Measurements from ENCODE around the gene PRDM15. TPM values are rescaled to one million over a fixed set of nuclear protein-coding genes. Genes with fewer than 3 reads are reported as not detected.
A peak's percentile ranks its signal among the peaks of the same experiment; 100 is the strongest.

The PRDM15 gene, protein sequence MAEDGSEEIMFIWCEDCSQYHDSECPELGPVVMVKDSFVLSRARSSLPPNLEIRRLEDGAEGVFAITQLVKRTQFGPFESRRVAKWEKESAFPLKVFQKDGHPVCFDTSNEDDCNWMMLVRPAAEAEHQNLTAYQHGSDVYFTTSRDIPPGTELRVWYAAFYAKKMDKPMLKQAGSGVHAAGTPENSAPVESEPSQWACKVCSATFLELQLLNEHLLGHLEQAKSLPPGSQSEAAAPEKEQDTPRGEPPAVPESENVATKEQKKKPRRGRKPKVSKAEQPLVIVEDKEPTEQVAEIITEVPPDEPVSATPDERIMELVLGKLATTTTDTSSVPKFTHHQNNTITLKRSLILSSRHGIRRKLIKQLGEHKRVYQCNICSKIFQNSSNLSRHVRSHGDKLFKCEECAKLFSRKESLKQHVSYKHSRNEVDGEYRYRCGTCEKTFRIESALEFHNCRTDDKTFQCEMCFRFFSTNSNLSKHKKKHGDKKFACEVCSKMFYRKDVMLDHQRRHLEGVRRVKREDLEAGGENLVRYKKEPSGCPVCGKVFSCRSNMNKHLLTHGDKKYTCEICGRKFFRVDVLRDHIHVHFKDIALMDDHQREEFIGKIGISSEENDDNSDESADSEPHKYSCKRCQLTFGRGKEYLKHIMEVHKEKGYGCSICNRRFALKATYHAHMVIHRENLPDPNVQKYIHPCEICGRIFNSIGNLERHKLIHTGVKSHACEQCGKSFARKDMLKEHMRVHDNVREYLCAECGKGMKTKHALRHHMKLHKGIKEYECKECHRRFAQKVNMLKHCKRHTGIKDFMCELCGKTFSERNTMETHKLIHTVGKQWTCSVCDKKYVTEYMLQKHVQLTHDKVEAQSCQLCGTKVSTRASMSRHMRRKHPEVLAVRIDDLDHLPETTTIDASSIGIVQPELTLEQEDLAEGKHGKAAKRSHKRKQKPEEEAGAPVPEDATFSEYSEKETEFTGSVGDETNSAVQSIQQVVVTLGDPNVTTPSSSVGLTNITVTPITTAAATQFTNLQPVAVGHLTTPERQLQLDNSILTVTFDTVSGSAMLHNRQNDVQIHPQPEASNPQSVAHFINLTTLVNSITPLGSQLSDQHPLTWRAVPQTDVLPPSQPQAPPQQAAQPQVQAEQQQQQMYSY
- polyA plus RNA-seq (2011; rRNA removed) (5.1 and 6.5 TPM in 2 replicates), polyA minus RNA-seq (2011; rRNA and poly(A)+ RNA removed) (8.1 and 16.2 TPM in 2 replicates)

DNA sequence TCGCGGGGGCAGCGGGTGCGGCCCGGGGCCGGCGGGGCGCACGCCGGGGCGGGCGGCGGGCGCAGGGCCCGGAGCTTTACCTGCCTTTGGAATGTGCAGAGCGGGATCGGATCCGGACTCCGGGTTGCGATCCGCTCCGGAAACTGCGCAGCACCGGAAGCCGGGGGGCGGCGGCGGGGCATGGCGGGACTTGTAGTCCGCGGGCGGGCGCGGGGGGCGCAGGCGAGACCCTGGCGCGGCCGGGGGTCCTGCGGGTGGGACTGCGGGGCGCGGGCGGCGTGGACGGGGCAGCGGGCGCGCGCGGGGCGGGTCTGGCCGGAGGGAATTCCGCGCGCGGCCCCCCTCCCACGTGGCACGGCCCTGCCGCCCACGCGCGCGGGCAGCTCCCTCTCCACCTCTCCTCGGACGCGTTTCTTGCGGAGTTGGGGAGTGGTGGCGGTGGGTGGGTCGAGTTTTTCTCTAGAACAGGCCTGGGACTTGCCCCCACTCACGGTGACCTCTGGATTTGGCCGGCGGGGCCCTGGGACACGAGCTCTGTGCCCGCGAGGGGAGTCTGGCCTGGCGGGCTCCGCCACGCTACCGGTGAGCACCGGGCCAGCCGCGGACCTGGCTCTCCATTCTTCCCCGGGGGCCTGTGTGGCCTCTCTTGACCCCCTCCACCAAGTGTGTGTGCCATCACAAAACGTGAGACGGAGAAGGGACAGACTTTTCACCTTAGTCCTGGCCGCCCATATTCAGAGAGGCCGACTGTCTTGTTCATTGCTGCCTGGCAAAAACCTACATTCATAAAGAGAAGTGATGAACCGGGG is at the start of gene PRDM15:
Gene PRDM15 (minus strand): TSS at position 155 of the 809 bp plus-strand sequence. CDS start 18,981 bp downstream, outside the sequence.
- ChIA-PET CTCF (interaction anchor here (1.2 to 1.5 kb wide), 2 partner anchors 238 to 241 kb away, joined by 3 to 4 read pairs; no protein-coding TSS in a partner anchor), POLR2A (interaction anchor here (1.5 kb wide), 1 partner anchor 53 kb away, joined by 9 read pairs; no protein-coding TSS in a partner anchor)
- Histone ChIP-seq H3K27me3 (ENCODE audit: control insufficient read depth, insufficient read depth, low read length) (no peaks in the 10 kb centered on the region), H3K27ac (ENCODE audit: low read depth, low read length) (peak within 1 kb of the TSS; percentile 73), H3K4me3 (ENCODE audit: low read depth, low read length) (peak within 1 kb of the TSS; percentile 83), H3K9me3 (ENCODE audit: control insufficient read depth, insufficient read depth, low read length) (no peaks in the 10 kb centered on the region)
- TF ChIP-seq, protein P1, sequence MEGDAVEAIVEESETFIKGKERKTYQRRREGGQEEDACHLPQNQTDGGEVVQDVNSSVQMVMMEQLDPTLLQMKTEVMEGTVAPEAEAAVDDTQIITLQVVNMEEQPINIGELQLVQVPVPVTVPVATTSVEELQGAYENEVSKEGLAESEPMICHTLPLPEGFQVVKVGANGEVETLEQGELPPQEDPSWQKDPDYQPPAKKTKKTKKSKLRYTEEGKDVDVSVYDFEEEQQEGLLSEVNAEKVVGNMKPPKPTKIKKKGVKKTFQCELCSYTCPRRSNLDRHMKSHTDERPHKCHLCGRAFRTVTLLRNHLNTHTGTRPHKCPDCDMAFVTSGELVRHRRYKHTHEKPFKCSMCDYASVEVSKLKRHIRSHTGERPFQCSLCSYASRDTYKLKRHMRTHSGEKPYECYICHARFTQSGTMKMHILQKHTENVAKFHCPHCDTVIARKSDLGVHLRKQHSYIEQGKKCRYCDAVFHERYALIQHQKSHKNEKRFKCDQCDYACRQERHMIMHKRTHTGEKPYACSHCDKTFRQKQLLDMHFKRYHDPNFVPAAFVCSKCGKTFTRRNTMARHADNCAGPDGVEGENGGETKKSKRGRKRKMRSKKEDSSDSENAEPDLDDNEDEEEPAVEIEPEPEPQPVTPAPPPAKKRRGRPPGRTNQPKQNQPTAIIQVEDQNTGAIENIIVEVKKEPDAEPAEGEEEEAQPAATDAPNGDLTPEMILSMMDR (IDR thresholded peaks at IDR 0.05; ENCODE audit: low read depth, low read length): no peak
- DNase-seq (ENCODE audit: low read depth, low spot score): peak; percentile 43

DNA sequence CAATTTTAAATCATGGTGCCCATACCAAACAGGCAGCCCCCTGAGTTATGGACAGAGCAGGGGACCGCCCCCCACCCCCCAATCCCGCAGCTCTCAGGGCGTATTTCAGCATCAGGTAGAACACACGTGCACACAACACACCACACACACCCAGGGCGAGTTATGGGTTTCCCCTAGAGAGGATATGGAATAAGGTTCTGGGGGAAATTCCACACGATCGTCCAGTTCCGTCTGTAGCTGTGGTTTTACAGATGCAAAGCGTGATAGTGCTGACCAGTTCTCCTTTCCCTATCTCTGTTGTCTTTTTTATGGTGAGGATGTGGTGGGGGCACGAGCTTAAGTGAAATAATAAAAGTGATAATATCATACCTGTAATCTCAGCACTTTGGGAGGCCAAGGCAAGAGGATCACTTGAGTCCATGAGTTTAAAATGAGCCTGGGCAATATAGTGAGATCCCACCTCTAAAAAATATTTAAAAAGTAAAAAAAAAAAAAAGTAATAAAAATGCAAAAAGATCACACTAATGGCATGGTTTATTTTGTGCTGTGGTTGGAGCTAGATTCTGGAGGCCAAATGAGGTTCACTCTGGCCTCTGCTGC is 49.6 kb upstream of the PRDM15 start:
- TF ChIP-seq, protein P1 (IDR thresholded peaks at IDR 0.05; ENCODE audit: low read depth, low read length): no peak
- ChIA-PET POLR2A (no interaction called here), CTCF (interaction anchor here (0.6 to 1.6 kb wide), 3 partner anchors 112 to 316 kb away, joined by 4 to 5 read pairs (median 4); no protein-coding TSS in a partner anchor)
- no peaks in the 10 kb centered on the region for H3K9me3 ChIP-seq (ENCODE audit: control insufficient read depth, insufficient read depth, low read length)
- H3K27me3 ChIP-seq (ENCODE audit: control insufficient read depth, insufficient read depth, low read length): no peaks in the 10 kb centered on the region
- H3K4me3 ChIP-seq (ENCODE audit: low read depth, low read length): no peak overlapping the region
- no peak overlapping the region for H3K27ac ChIP-seq (ENCODE audit: low read depth, low read length)
- DNase-seq (ENCODE audit: low read depth, low spot score): no peak

DNA sequence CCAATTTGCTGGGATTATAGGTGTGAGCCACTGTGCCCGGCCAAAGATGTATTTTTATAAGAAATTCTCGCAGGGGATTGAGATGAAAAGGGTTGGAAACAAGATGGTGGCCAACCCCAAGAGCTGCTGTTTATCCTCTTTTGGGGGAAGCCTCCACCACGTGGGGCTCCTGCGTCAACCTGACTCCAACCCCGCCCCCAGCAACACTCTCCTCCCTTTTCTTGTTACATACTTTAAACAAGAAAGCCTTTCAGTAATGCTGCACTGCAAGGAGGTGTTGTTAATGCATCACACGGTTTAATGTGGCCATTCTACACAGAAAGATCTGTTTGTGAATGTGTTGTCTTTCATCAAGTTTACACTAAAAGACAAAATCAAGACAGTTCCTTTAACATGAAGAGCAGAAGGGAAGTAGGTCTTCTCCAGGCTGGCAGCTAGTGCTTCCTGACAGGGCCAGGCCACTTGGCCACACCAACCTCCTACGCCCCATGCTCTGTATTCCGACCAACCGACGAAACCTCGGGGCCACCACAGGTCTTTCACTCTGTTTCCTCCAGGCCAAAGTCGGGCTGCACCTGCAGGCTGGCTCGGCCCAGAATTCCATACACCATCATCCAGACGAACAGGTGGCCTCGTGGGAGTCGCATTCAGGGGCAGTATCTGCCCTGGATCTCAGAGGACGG is 48.7 kb upstream of the PRDM15 start:
- H3K27me3 ChIP-seq (ENCODE audit: control insufficient read depth, insufficient read depth, low read length): no peaks in the 10 kb centered on the region
- CTCF ChIA-PET: interaction anchor here (1.0 to 2.1 kb wide), 3 partner anchors 189 to 218 kb away, joined by 3 to 9 read pairs (median 5); no protein-coding TSS in a partner anchor
- no peaks in the 10 kb centered on the region for H3K9me3 ChIP-seq (ENCODE audit: control insufficient read depth, insufficient read depth, low read length)
- POLR2A ChIA-PET: no interaction called here
- H3K4me3 ChIP-seq (ENCODE audit: low read depth, low read length): no peak overlapping the region
- TF ChIP-seq, protein P1 (IDR thresholded peaks at IDR 0.05; ENCODE audit: low read depth, low read length): no peak
- no peak for DNase-seq (ENCODE audit: low read depth, low spot score)
- no peak overlapping the region for H3K27ac ChIP-seq (ENCODE audit: low read depth, low read length)

DNA sequence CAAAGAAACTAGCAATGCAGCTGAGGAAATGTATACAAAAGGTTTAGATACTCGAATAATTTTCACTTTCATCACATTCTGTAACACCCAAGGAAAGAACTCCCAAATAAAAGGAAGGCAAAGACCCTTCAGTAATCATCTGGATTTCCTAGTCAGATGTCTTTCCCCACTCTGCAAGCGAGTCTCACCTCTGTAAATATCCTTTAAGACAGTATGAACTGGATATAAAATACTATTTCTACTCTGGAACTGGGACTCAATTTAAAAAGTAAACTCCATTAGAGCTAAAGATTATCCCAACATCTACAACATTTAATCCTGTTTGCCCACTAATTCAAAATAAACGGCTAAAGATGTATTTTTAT is 47.6 kb upstream of the PRDM15 start:
- no peaks in the 10 kb centered on the region for H3K27me3 ChIP-seq (ENCODE audit: control insufficient read depth, insufficient read depth, low read length)
- no peak overlapping the region for H3K27ac ChIP-seq (ENCODE audit: low read depth, low read length)
- no peaks in the 10 kb centered on the region for H3K9me3 ChIP-seq (ENCODE audit: control insufficient read depth, insufficient read depth, low read length)
- CTCF ChIA-PET: interaction anchor here (1.6 to 2.1 kb wide), 2 partner anchors 181 to 190 kb away, joined by 5 to 9 read pairs; no protein-coding TSS in a partner anchor
- no peak for DNase-seq (ENCODE audit: low read depth, low spot score)
- POLR2A ChIA-PET: interaction anchor here (0.7 kb wide), 1 partner anchor 927 kb away, joined by 3 read pairs; no protein-coding TSS in a partner anchor
- TF ChIP-seq, protein P1 (IDR thresholded peaks at IDR 0.05; ENCODE audit: low read depth, low read length): no peak
- H3K4me3 ChIP-seq (ENCODE audit: low read depth, low read length): peak overlapping the region; percentile 51; the same call in 1 of the 2 replicates
